Measurements from ENCODE around the gene ERMARD.

DNA sequence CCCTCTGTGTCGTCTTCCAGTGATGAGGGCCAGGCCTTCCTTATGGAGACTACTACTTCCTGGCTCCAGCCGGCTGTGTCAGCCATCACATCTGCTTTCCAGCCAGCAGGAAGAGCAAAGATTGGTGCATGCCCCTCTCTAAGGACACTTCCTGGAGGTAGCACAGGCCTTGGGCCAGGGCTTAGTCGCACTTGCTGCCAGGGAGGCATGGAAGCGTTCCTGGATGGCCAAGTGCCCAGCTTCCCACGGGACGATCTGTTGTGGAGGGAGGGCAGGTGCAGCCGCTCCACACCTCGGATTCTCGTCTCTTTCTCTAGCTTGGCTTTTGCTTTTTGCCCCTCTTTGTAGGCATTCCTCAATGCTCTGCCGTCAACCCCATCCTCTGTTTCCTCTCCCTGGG, 11.9 kb downstream of the ERMARD start:
- TF ChIP-seq, protein P1, sequence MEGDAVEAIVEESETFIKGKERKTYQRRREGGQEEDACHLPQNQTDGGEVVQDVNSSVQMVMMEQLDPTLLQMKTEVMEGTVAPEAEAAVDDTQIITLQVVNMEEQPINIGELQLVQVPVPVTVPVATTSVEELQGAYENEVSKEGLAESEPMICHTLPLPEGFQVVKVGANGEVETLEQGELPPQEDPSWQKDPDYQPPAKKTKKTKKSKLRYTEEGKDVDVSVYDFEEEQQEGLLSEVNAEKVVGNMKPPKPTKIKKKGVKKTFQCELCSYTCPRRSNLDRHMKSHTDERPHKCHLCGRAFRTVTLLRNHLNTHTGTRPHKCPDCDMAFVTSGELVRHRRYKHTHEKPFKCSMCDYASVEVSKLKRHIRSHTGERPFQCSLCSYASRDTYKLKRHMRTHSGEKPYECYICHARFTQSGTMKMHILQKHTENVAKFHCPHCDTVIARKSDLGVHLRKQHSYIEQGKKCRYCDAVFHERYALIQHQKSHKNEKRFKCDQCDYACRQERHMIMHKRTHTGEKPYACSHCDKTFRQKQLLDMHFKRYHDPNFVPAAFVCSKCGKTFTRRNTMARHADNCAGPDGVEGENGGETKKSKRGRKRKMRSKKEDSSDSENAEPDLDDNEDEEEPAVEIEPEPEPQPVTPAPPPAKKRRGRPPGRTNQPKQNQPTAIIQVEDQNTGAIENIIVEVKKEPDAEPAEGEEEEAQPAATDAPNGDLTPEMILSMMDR (conservative IDR thresholded peaks at IDR 0.05; ENCODE audit: low read depth, low read length): no peak
- TF ChIP-seq EZH2 (IDR thresholded peaks at IDR 0.05; ENCODE audit: borderline replicate concordance, low read depth, low read length, poor library complexity, severe bottlenecking): no peak
